ENCODE results near the gene SSTR4.

The SSTR4 gene

DNA sequence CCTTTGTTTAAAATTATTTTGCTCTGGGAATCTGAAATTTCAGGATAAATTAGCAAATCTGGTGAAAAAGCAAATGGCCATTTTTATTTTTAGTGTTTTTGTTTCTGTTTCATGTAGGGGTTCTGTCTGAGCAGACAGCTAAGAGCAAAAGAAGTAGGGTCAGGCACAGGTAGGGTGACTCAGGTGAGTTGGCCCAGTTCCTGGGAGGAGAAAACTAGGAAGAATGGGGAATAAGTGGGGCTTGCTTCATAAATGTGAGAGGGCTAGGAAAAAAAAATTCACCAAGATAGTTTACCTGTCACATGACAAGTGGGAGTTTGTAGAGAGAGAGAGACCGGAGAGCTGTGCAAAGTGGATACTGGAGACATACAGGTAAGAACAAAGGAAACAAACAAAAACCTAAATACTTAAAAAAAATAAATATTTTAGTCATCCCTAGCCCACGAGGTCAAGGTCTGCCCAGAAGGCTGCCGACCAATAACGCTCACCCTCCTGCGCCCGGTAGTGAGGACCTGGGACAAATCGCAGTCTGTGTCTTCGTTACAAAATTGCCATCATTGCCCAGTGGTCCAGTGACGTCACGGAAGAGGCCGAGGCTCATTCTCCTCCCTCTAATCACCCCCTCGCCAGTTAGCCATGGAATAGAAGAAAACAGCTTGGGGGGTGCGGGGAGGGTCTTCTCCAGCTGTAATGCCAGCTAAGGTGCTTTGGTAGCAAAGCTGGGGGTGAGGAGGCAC lies 12.1 kb downstream of the SSTR4 start:
- no peak for DNase-seq

DNA sequence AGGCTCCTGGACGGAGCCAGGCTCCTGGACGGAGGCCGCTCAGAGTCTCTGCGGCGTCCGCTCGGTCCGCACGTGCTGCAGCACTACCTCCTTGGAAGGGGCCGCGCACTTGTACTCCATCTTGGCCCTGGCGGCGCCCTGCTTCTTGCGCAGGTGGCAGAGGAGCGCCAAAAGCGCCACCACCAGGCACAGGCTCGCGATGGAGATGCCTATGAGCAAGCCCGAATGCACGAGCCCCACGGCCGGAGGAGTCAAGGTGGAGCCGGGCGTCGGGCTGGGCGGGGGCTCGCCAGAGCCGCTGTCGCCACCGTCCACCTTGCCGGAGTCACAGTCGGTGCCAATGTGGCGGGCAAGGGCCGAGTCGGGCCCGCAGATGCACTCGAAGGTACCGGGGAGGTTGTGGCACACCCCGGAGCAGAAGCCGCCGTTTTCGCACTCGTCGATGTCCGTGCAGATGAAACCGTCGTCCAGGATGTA lies 12.7 kb downstream of the SSTR4 start:
- DNase-seq = peak in 2 of 3 donors; percentile 25 to 33

DNA sequence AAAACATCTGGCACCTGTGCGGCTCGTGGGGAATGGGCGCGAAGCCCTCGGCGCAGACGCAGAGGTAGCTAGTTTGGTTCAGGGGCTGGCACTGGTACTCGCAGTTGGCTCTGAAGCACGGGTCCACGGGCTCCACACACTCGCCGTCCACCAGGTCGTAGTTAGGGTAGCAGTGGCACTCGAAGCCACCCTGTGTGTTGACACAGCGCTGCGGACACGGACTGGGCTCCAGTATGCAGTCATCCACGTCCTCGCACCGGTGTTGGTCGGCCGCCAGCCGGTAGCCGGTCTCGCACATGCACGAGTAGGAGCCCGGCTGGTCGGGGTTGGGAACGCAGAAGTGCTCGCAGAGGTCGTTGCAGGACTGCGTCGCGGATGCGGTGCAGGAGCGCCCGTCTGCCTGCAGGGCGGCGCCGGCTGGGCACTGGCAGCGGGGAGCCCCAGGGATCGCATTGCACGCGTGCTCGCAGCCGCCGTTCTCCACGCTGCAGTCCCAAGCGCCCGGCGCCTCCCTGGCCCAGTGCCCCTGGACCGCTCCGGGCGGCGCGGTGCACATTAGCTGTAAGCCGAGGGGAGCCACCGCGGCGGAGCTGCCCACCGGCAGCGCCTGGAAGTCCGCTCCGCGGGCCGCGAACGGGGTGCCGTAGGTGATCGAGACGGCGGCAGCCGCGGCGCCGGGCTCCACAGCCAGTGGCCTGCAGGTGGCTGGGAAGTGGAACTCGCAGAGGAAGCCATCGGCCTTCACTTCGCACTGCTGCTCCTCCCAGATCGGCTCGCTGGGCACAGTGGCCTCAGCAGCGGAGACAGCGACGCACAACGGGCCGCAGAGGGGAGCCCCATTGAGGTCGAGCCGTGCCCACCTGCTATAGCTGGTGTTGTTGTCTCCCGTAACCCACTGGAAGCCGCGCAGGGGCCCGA lies 13.4 kb downstream of the SSTR4 start:
- DNase-seq = peak; percentile 77 to 89 (median 85)

DNA sequence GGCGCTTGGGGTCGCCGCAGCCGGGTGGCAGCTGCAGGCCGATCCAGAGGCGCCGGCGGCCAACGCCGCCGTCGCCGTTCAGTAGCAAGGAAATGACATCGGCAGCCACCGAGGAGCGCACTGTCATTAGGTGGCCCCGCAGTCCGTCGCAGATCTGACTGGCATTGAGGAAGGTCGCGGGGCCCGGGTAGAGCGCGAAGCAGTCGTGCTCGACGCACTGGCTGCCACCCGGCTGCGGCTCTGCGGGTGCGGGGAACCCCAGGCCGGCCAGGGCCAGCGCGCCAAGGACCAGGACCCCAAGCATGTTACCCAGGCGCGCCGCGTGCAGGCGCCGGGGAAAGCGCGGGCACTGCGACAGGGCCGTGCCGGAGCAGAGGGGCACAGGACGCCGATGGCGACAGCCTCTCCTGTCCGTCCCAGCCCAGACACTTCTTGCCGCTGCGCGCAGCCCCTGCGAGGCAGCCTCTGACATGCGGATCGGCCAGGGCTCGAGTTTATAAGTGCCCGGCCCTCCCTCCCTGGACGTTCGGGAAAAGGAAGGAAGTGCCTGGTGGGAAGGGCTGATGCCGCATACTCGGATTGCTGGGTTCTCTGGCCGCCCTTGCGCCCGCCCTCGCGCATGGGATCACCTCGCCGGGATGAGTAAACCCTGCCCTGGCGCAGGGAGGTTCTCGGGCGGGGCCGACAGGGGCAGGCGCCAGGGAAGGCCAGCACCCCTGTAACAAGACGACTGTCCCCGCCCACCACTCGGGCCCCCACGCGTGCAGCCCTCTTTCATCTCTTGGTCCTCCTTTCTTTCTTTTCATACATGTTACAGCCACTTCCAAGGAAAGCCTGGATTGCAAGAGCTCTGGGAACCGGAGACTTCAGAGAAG lies 14.3 kb downstream of the SSTR4 start, which contains the start of gene THBD:
Gene THBD, minus strand, starts transcription at position 472 of the 875 bp plus-strand sequence. Its CDS starts 168 bp downstream, at position 304.
- DNase-seq = peak; percentile 80 to 87 (median 82)

DNA sequence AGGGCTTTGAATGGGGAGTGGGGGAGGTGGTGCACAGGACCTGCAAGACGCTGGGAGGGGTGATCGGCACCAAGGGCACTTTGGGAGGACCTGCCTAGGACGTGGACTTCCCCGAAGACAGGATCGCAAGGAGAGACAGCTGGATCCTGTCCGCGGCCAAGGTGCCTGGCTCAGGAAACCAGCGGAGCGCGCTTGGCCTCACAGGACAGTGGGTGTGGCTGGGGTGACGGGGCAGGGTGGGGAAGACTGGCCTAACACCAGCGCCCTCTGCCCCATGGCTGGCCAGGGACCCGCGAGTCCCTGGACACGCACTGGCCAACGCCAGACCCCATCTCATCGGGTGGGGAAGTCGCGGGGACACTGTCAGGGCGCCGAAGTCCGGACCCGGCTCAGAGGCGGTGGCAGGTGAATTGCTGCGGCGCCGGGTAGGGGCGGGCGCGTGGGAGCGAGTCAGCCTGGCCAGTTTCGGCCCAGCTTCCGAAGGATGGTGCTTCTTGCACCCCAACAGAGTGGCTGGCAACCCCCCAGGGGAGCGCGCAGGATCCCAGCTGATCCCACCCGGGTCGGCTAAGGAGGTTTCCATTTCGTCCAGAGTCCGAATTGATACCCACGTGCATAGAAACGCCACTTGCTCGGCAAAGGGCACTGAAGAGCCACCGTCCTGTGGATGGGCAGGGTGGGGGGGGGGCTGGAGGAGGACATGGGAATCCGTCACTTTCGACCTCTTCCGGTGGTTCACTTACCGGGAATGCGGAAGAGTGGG lies 15.1 kb downstream of the SSTR4 start:
- DNase-seq = peak; percentile 50 to 69 (median 56)

DNA sequence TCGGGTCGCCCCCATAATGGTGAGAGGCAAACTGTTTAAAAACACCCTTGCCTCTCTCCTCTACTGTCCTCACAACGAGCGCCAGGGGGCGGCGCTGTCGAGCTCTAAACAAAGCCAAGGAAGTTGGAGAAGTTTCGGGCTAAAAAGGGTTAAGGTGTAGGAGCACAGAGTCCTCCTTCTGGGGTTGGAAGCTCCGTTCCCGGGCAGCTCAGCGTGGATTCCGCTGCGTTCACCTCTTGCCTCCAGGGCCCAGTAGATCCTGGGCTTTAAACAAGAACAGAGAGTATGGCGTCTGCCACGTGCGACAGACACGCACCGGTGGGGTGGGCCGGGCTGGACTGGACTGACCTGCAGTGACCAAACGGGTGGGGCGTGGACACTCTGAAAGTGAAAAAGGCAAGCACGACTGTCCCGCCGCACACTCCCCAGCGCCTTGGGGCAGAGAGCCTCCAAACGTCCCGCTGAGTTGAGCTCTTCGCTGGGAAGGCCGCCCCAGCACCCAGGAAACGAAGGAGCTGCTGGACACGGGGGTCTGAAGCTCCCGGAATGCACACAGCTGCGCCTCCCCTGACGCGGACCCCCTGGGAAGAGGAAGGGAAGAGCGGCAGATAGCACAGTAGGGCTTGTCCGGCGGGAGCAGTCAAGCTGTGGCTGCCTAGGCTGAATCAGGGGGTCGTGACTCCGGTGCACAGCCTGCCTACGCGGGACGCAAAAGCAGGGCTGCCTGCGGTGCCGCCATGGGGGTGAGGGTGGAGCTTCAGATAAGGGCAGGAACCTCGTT lies 15.9 kb downstream of the SSTR4 start:
- peak; percentile 93 to 95 (median 94) for DNase-seq

DNA sequence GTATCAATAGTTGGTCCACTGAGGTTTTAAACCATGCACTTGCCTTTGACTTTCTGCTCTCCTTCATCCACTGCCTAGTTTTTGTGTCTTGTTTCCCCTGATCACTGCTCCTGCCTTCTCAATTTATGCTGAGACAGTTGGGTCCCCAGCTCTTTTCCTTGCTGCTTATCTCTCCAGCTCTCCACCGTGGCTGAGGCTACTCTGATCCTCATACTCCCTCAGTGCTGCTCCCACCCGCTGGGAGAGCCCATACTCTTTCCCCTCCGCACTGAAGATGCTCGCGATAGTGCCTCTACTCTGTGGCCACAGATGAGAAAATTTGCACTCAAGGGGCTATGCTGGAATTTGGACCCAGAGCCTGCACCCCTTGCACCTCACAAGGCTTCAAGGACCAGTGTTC lies 17.8 kb downstream of the SSTR4 start:
- DNase-seq = no peak

DNA sequence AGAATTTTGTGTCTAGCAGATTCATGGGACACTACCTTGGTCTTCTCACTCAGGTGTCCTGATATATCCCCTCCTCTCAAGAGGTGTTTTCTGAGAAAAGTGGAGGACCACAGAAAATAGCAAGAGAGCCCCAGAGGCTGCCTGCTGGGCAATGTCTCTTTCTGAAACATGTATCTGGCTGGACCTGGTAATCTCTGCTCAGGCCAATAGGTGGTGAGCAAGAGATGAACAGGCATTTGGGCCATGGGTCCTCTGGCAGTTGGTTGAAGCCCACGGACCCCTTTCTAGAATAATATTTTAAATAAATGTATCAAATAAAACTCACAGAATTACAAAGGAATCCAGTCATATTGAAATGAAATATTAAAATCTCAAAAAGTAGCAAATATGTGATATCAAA lies 23.1 kb downstream of the SSTR4 start:
- no peak for DNase-seq

DNA sequence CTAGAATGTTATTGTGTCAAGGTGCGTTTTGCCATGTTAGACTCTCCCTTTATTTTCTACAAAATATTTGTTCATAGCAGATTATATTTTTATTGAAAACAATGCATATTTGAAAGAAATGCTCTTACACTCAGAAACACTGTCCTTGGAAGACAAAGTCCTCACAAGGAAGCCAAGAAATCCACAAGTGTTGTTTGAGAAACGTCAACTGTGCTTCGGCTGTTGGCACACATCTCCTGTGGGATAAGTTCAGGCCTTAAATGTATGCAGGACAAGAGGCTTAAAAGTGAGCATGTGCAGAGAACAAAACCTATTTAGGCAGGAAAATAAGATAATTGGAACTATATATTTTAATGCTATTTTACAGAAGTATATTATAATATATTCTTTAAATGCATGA lies 23.9 kb downstream of the SSTR4 start:
- no peak for DNase-seq

DNA sequence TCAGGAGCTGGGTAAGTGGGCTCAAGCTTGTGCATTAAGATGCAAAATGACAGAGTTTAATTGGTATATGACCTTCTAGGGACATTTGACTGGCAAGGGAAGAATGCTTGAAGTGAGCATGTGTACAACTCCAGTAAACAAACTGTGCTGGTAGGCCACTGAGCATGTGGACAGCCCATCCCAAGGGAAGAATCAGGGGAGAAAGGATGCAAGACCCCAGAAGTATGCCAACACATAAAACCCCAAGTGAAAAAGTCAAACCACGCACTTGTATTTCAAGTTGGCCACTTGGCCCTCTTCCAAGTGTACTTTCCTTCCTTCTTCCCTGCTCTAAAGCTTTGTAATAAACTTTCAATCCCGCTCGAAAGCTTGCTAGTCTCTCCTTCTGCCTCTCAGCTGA lies 24.7 kb downstream of the SSTR4 start:
- peak; percentile 46 to 52 (median 52) for DNase-seq

DNA sequence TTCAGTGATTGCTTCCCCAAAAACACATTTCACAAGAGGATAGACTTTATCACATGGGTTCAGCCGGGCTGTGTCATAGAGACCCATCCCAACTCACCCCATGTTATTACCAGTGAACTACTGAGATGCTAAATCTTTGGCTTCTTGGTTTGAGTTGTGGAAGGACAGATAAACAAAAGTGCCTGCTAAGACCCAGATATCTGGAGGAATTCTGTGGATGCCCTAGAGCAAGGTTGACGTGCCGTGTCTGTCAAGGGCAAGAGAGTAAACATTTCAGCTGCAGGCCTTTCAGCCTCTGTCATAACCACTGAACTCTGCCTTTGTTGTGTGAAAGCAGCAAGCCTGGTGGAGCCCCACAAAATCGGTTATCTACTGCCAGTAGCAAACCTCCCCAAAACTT lies 25.5 kb downstream of the SSTR4 start:
- DNase-seq = no peak

DNA sequence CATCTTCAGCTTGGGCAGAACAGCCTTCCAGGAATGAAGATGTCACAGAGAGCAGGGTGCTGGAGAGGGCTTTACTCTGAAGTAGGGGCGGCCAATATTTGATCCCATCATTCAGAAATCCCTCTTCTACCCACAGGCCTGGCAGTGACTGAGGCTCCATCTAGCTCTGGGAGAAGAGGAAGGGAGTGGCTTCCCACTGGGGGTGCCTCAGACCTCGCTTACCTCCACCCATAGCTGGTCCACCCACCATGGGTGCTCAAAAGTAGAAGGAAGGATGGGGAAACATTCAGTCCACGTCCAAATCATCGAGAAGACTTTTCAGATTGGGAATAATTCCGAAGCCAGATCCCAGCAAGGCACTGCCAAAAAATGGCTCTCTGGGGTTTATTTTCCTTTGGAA lies 26.1 kb downstream of the SSTR4 start:
- DNase-seq = no peak

DNA sequence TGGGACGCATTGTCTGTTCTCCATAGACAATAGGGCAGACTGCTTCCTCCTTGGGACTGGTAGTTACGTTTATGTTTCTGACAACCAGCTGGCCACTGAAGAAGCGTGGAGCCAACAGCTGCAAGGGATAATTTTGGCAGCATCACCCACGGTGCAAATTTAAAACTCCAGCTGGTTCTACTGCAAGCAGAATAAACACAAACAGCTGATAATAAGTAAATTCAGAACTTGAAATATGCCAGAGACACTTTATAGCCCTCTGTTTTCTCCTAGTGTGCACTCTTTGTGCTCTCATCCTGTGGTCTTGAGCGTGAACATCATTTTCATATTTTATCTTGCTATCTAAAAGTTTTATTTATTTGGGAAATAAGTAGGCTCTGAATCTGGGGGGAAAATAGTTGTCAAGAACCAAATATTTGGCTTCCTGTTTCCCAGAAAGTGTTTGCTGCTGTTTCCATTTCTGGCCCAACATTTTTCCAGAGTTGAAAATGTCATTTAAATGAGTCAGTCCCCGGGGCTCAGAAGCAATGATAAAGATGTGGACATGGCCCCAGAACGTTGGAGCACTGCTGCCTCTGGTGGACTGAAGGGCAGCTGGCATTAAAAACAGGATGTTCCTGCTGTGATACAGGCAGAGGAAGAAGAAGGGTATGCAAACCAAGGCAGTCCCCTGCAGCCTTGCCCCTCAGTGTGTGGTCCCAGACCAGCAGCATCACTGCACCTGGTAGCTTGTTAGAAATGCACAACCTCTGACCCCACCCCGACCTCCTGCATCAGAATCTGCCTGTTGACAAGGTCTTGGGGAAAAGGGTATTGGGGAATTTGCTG lies 26.8 kb downstream of the SSTR4 start:
- peak; percentile 74 to 88 (median 77) for DNase-seq

DNA sequence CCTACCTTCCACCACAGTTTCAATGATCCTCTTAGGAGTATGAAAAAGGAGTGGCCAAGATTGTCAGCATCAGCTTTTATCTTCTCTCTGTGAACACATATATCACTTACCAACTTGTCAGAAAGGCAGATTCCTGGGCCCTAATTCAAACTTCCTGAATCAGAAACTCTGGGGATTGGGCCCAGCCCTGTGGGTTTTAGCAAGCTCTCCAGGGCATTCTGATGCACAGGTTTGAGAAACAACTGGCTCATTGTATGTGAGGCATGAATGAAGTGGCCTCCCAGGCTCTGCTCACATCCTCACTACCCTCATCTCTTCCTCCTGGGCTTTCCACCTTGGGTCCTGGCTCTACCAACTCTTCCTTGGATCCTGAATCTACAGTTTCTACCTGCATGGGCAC lies 27.5 kb downstream of the SSTR4 start:
- no peak for DNase-seq

DNA sequence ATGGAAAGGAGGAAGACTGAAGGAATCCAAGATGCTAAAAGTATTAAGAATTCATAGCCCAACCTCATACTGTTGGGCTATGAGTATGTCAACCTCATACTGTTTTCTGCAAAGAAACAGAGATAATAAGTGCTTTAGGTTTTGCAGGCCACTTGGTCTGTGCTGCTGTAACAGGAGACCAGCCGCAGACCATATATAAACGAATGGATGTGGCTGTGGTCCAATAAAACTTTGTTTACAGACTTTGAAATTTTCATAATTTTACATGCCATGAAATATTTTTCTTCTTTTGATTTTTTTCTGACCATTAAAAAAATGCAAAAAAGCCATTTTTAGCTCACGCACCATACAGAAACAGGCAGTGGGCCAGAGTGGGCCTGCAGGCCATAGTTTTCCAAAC lies 28.1 kb downstream of the SSTR4 start:
- DNase-seq = no peak

DNA sequence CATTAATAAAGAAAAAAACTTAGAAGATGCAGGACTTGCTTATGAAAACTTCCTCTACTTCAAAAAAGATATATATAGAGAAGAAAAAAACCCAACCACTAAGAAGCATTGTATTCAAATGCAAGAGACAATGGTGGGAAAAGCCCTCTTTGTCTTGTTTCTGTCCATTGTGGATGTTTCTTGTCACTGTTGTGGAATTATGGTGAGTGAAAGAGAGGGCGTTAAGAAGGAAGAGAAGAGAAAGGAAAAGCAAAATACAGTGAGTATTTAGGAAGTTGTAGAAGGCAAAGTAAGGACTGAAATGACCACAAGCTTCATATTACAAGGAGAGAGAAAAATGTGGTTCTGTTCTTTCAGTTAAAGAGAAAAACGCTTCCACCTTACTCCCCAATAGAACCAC lies 28.5 kb downstream of the SSTR4 start:
- DNase-seq = peak in 2 of 3 donors; percentile 31 to 58

DNA sequence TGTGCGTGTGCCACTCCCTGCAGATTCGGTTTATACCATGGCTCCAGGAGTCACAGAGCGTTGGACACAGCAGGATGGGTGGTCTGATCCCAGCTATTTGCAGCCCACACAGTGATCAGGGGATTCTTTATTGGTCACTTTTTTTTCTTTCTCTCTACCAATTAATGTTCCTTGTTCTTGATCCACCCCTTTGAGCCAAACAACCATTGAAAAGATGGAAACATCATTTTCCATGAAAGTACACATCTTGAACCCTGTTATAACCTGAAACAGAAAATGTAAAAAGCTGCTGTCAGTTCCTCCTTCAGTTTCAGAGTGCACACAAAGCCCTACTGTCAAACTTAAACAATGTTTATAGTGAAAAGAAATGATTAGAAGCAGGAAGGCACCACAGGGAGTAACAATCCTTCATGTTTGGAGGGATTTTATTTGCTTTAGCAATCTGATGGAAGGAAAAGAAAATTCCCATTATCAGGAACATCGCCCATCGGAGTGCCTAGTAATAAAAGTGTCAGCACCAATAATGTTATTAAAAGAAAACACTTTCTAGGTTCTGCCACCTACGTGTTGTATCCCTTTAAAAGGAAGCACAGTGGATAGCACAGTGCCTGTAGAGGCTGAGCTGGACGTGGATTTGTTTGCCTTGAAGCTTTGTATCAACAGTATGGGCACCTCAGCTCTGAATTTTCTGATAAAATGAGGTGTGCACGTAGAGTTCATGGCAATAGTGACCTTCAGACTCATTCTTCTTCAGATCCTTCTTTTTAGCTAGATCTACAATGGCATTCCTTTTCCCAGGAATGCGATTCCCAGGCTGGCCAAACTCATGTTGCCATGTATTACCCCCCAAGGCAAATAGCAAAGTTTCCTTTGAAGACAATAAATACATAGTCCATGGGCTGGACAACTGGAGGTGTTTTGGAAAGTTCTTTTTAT lies 30.4 kb downstream of the SSTR4 start:
- DNase-seq = no peak

DNA sequence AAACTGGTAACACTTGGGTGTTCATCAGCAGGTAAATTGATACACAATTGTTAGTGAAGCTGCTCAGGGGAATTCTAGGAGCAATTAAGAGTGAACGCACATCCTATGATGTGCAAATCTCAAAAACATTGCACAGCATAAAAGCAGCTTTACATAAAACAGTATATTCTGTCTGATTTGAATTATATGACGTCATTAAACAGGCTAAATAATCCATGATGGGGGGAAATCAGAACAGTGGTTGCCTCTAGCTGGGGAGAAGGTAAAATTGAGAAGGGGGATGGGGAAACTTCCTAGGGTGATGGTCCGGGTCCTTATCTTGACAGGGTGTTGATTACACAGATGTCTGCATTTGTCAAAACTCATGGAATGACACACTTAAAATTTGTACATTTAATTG lies 31.7 kb downstream of the SSTR4 start:
- no peak for DNase-seq

DNA sequence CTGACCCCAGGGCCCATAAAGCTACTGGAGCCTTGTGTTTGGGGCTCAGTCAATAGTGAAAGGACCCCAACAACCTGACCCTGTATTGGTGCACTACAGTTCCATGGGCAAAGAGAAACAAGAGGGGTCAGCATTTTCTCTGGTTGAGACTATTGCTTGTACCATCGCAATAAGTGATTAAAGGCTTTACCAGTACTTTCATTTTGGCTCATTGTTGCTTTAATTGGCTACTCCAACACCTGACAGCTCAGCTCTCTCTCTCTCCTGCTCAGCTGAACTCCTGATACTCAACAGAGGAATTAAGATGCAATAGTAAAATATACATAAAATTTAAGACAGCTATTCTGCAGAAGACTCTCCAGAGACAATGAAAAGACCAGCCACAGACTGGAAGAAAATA lies 33.2 kb downstream of the SSTR4 start:
- DNase-seq = no peak
